A172 (cell line): ENCODE results near the gene ZNF329. TPM values are rescaled to one million over a fixed set of nuclear protein-coding genes. Genes with fewer than 3 reads are reported as not detected.

Experiments
- DNase-seq: peaks from one replicate; pipeline ENCODE4 v3.0.0-alpha.2; 2015; ENCODE audit warnings: low spot score
- total RNA-seq: library from RNA; depleted of rRNA; stranded (reverse); fragments of >200 nt; shearing (Covaris generic); gene quantifications from 2 replicates; pipeline ENCODE4 v1.2.3, GENCODE V29; 2014

Gene ZNF329
- total RNA-seq, 1 experiment from 2014 or later, result 16.6 TPM

DNA sequence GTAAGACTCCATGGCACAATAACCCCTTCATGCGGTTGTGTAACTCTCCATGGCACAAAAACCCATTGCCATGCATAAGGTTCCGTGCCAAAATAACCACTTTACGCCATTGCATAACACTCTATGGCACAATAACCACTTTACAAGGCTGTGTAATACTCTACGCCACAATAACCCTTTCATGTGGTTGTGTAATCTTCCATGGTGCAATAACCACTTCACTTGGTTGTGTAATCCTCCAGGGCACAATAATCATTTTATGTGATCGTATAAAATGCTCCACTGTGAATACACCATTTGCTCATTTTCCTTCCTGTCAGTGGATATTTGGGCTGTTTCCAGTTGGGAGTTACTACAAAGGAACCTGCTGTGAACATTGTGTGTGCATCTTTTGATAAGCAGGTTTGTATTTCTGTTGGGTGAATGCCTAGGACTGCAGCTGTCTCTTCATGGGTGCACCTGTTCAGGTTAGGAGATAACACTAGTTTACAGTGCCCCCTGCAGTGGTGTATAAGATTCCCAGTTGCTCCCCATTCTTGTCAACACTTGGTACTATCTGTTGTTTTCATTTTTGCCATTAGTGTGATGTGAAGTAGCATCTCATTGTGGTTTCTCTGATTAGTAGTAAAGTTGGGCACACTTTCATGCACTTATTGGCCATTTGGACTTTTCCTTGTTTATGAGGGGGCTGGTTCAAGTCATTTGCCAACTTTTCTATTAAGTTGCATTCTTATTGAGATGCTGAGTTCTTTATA lies 31.4 kb downstream of the ZNF329 start:
- no peak for DNase-seq

DNA sequence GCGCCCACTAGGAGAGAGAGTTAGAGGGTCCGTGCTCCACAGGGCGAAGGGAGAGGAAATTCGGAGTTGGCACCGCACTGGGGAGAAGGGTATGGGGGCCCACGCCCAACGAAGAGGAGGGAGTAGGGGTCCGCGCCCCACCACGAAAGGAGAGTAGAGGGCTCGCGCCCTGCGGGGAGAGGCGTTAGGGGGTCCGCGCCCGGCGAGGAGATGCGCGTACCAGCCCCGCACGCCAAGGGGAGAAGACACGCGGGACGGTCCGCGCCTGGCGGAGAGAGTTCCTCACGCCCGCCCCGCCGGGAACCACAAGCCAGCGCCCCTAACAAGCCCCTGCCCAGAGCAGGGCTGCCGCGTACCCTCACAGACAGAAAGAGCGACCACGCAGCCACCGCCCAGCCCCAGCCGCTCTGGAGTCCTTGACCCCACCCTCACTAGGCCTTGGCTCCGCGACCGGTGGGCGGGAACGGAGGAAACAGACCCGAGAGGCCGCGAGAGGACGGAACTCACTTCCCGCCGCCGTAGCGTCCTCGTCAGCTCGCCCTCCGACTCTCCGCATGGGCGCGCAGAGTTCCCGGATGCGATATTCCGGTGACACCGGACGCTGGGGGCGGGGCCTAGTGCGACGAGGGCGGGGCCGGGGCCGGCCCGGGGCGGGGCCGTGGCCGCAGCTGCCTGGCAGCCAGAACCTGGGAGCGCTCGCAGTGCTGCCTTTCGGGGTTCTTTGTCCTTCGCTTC lies 32.6 kb downstream of the ZNF329 start:
- no peak for DNase-seq

- DNase-seq, result no peak
Measured at GRCh38 chr19:58108546-58108817, 42.1 kb downstream of the ZNF329 start.

DNA sequence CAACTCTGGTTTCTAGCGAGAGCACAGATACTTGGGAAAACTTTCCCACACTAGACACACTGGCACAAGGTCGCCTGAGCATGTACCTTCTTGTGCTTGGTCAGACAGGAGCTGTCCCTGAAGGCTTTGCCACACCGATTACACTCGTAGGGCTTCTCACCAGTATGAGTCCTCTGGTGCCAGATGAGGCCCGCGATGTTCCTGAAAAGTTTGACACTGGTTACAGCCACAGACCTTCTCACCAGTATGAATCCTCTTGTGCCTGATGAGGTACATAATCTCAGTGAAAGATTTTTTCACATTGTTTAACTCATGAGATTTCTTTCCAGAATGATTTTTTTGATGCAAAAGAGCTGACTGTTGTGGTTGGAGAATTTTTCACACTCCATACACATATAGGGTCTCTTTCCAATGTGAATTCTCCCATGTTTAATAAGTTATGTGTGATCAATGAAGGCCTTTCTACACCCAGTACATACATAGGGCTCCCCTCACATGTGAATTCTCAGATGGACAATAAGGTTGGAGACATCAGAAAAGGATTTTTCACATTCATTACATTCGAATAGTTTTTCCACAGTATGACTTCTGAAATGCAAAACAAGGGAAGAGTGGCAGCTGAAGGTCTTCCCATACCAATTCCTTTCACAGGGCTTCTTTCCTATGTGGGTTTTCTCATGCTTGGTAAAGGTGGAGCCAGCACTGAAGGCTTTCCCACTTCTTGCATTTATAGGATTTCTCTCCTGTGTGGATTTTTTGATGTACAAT lies 42.6 kb downstream of the ZNF329 start:
- DNase-seq, result no peak

- DNase-seq, result no peak
Measured at GRCh38 chr19:58098682-58098998, 51.9 kb downstream of the ZNF329 start.

- peak; percentile 16 for DNase-seq
Measured at GRCh38 chr19:58097781-58098681, 52.6 kb downstream of the ZNF329 start, which contains the start of gene ZSCAN18. Gene ZSCAN18 (minus strand): TSS chr19:58098231. CDS start chr19:58090267, 7,964 bp downstream.

DNA sequence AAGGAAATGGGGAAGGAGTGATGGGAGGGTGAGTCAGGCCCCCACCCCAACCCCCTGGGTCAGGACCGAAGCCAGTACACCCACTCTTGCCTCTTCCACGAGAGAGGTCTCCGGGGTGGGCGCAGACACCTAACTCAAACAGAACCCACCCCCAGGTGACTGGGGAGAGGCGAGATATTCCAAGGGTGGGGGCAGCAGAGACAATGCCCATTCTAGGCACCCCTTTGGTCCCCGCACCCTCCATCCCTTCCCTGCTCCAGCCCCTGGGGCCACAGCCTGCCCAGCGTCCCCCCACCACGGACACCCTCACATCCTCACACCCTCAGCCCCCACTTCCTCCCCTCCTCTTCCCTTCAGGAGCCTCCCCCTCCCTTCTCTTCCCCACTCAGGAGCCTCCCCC lies 53.2 kb downstream of the ZNF329 start:
- DNase-seq, result no peak

GRCh38 chr19:58096884-58097283 lies 53.7 kb downstream of the ZNF329 start:
- DNase-seq, result no peak

- DNase-seq, result no peak
Measured at GRCh38 chr19:58095328-58095727, 55.3 kb downstream of the ZNF329 start.

DNA sequence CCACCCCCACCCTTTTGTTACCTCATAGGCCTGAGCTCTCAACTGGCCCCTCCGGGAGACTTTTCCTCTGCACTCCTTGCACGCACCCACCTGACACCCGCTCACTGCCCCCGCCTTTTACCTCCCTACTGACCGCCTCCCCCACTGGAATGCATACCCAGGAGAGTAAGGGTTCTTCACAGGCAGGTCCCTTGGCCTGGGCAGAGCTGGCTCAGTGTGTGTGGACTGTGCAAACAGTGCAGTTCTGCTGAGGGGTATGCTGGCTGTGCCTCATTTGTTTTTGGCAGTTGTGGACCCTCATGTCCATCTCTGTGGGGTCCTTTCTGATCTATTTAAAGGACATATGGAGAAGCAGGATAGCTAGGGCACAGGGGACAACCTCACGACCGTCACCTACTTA lies 57.5 kb downstream of the ZNF329 start:
- DNase-seq, result no peak

DNA sequence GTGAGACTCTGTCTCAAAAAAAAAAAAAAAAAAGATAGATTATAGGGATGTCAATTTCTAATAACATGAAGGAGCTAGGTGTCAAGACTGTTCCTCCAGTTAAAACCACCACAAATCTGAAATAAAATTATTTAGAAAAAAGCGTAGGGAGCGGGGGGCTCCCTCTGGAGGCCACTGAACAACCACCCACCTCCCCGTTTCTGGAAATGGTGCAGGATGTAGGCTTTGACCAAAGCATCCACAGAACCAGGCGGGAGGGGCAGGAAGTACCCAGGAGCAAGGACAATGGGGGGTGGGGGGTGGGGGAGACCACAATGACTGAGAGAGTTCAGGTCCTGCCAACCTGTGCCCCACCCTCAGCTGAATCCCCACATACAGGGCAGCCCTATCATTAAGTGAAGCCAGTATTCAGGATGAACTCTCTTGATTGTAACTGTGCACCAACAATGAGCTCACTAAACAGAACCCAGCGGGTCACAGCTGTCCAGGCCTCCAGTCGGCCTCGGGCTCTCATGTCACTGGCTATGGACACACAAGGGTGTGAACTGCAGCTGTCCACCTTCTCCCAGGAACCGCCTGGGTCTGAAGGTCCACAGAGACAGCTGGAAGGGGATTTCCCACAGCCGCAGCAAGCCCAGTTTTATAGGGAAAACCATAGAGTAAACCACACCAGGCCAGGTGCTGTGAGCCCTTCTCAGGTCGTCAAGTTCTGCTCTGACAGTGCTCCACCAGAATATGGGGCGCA lies 59.2 kb downstream of the ZNF329 start:
- no peak for DNase-seq

GRCh38 chr19:58089846-58090245 lies 60.7 kb downstream of the ZNF329 start:
- DNase-seq, result no peak

DNA sequence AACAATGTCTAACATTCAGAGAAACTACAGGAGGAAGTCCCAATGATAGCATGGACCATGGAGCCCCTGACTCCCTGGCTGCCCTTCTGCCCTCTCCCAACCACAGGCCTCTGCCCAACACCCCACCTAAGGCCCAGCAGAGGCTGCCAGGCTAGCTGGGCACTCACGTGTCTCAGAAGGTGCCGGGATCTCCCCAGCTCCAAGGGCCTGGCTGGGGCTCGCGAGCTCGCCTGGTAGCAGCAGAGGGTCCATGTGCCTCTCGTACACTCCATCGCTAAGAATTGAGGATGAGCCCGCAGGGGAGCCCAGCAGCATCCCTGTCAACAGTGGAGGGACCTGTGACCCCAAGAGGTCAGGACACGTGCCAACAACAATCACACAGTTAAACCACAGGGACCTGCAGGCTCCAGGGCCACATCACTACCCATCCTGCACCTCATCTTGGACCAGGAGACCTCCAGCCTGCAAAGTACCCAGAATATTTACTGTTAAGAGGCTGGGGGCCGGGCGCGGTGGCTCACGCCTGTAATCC lies 62.0 kb downstream of the ZNF329 start:
- DNase-seq, result no peak

GRCh38 chr19:58086825-58087710 lies 63.5 kb downstream of the ZNF329 start:
- DNase-seq, result no peak

GRCh38 chr19:58085348-58085875 lies 65.2 kb downstream of the ZNF329 start:
- DNase-seq, result no peak

- no peak for DNase-seq
Measured at GRCh38 chr19:58084596-58085347, 65.8 kb downstream of the ZNF329 start.

GRCh38 chr19:58083021-58083420 lies 67.6 kb downstream of the ZNF329 start:
- DNase-seq, result no peak

- no peak for DNase-seq
Measured at GRCh38 chr19:58079792-58080191, 70.8 kb downstream of the ZNF329 start.
